Smooth muscle cell (in vitro differentiated cells): Measurements from ENCODE around the gene PLD5. TPM values are rescaled to one million over a fixed set of nuclear protein-coding genes. Genes with fewer than 3 reads are reported as not detected.
"Not testable (repeated sequence)": the region's sequence is repeated elsewhere in the genome, so short reads cannot be mapped to it uniquely, and the experiment has no call there.

Experiments
- DNase-seq: peaks from one replicate; lab custom pipeline; 2025; ENCODE audit not compliant: unreplicated experiment; lab: John Stamatoyannopoulos, UW
- H2AFZ ChIP-seq: fragments of 200-600 bp; sonication (generic); 2 replicates; pipeline ENCODE4 v1.6.0; 2016; ENCODE audit warnings: antibody characterized with exemption, low read depth, mild to moderate bottlenecking
- H3F3A ChIP-seq: fragments of 200-600 bp; sonication (generic); 2 replicates; pipeline ENCODE4 v1.6.0; 2017; ENCODE audit warnings: antibody characterized with exemption, low read depth
- H3K27ac ChIP-seq: fragments of 200-600 bp; sonication (generic); 2 replicates; pipeline ENCODE4 v1.5.1; 2016; ENCODE audit warnings: low read depth, mild to moderate bottlenecking
- H3K27me3 ChIP-seq: fragments of 200-600 bp; sonication (generic); 2 replicates; pipeline ENCODE4 v1.6.1; 2016; ENCODE audit warnings: low read depth, mild to moderate bottlenecking
- H3K36me3 ChIP-seq: fragments of 200-600 bp; sonication (generic); 2 replicates; pipeline ENCODE4 v1.5.1; 2016; ENCODE audit warnings: low read depth
- H3K4me1 ChIP-seq: fragments of 200-600 bp; sonication (generic); 2 replicates; pipeline ENCODE4 v1.5.1; 2016; ENCODE audit warnings: low read depth
- H3K4me2 ChIP-seq: fragments of 200-600 bp; sonication (generic); 2 replicates; pipeline ENCODE4 v1.6.0; 2016; ENCODE audit warnings: mild to moderate bottlenecking
- H3K4me3 ChIP-seq: fragments of 200-600 bp; sonication (generic); 2 replicates; pipeline ENCODE4 v1.5.1; 2016; ENCODE audit warnings: mild to moderate bottlenecking
- H3K79me2 ChIP-seq: fragments of 200-600 bp; sonication (generic); 2 replicates; pipeline ENCODE4 v1.6.0; 2016; ENCODE audit warnings: low read depth, mild to moderate bottlenecking
- H3K9ac ChIP-seq: fragments of 200-600 bp; sonication (generic); 2 replicates; pipeline ENCODE4 v1.6.0; 2016; ENCODE audit warnings: low read depth
- H3K9me3 ChIP-seq: fragments of 200-600 bp; sonication (generic); replicated peaks from 2 replicates; pipeline ENCODE4 v1.5.1; 2016; ENCODE audit warnings: low read depth
- H4K20me1 ChIP-seq: fragments of 200-600 bp; sonication (generic); 2 replicates; pipeline ENCODE4 v1.6.0; 2016; ENCODE audit warnings: low read depth
- WGBS: methylation state at CpG from one replicate; pipeline ENCODE4 v1.1.7; 2016; ENCODE audit warnings: low lambda C conversion rate; 5-methylcytosine and 5-hydroxymethylcytosine counted together
- polyA plus RNA-seq: library from polyadenylated mRNA; unstranded; fragments of >200 nt; fragmentation: Nextera tagmentation; extraction: Ambion mirVana; gene quantifications from 2 replicates; pipeline ENCODE4 v1.2.1, GENCODE V29; 2016
- total RNA-seq: library from RNA; depleted of rRNA; stranded (reverse); fragments of >200 nt; gene quantifications from 2 replicates; pipeline ENCODE4 v1.2.3, GENCODE V29; 2014
- TF ChIP-seq, protein P1 (sequence below): fragments of 200-600 bp; sonication (generic); IDR thresholded peaks from 2 replicates; pipeline ENCODE4 v1.5.1; 2017; ENCODE audit warnings: borderline replicate concordance, mild to moderate bottlenecking, antibody characterized with exemption; ENCODE audit not compliant: insufficient read depth, poor library complexity, severe bottlenecking

Gene PLD5
- total and polyA plus RNA-seq, 2 experiments from 2014 or later = 0.25 to 0.27 TPM

DNA sequence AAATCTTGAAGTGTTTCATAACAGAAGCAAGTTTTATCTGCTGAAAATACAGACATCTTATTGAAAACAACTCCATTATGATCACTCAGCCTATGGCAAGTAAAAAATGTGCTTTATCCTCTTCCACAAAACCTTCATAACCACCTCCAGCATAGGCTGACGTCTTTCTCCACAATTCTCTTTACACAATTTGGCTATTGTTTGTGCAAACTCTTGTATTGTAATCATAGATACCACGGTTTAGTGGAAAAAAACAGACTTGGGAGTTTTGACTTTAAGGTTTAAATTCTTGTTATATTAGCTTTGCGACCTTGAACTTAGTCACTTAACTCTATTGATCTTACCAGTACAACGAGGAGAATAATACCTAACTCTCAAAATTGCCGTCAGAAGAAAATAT lies 126.1 kb downstream of the PLD5 start:
- Histone ChIP-seq H3K27me3 (no peaks in the 10 kb centered on the region), H3F3A (no peaks in the 10 kb centered on the region), H3K9ac (no peak overlapping the region), H2AFZ (no peak overlapping the region), H3K4me1 (no peaks in the 10 kb centered on the region), H3K4me3 (no peak overlapping the region), H3K27ac (no peak overlapping the region), H3K9me3 (no peaks in the 10 kb centered on the region), H3K36me3 (no peaks in the 10 kb centered on the region), H3K4me2 (no peak overlapping the region), H3K79me2 (no peaks in the 10 kb centered on the region), H4K20me1 (no peaks in the 10 kb centered on the region)
- WGBS = 81% methylated on average over 5 of the region's 5 CpGs
- DNase-seq = no peak
- TF ChIP-seq, protein P1, sequence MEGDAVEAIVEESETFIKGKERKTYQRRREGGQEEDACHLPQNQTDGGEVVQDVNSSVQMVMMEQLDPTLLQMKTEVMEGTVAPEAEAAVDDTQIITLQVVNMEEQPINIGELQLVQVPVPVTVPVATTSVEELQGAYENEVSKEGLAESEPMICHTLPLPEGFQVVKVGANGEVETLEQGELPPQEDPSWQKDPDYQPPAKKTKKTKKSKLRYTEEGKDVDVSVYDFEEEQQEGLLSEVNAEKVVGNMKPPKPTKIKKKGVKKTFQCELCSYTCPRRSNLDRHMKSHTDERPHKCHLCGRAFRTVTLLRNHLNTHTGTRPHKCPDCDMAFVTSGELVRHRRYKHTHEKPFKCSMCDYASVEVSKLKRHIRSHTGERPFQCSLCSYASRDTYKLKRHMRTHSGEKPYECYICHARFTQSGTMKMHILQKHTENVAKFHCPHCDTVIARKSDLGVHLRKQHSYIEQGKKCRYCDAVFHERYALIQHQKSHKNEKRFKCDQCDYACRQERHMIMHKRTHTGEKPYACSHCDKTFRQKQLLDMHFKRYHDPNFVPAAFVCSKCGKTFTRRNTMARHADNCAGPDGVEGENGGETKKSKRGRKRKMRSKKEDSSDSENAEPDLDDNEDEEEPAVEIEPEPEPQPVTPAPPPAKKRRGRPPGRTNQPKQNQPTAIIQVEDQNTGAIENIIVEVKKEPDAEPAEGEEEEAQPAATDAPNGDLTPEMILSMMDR = no peak

DNA sequence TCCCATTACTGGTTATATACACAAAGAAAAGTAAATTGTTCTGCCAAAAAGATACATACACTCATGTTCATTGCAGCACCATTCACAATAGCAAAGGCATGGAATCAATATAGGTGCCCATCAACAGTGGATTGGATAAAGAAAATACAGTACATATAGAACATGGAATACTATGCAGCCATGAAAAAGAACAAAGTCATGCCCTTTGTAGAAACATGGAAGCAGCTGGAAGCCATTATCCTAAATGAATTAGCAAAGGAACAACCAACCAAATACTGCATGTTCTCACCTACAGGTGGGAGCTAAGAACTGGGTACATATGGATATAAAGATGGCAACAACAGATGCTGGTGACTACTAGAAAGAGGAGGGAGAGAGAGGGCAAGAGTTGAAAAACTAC lies 132.6 kb downstream of the PLD5 start:
- no peaks in the 10 kb centered on the region for H3K27me3 ChIP-seq
- no peaks in the 10 kb centered on the region for H3F3A ChIP-seq
- no peak overlapping the region for H2AFZ ChIP-seq
- DNase-seq = no peak
- H3K36me3 ChIP-seq = no peaks in the 10 kb centered on the region
- TF ChIP-seq, protein P1 = no peak
- H3K4me3 ChIP-seq = no peak overlapping the region
- H3K79me2 ChIP-seq = no peaks in the 10 kb centered on the region
- no peaks in the 10 kb centered on the region for H4K20me1 ChIP-seq
- H3K9me3 ChIP-seq = no peaks in the 10 kb centered on the region
- H3K4me2 ChIP-seq = no peak overlapping the region
- no peak overlapping the region for H3K27ac ChIP-seq
- H3K4me1 ChIP-seq = no peaks in the 10 kb centered on the region
- no peak overlapping the region for H3K9ac ChIP-seq

DNA sequence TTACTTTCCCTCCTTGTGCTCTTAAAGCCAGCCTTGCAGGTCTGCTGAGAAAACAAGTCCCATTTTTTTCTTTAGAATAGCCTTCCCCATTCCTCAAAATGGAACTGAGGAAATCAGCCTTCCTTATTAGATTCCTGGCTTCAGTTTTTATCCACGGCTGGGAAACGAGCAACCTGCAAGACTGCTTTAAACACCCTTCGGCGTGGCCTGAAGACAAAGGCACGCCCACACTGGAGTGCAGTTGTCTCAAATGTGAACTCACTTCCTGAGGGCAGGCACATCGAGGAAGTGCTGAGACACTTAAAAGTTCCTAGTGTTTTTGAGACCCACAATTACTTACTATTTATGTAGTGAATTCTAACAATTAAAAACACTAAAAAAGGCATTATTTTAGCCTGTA lies 148.4 kb downstream of the PLD5 start:
- not testable (repeated sequence) for H2AFZ ChIP-seq, H3K9ac ChIP-seq, H3K4me3 ChIP-seq, H3F3A ChIP-seq, H3K27me3 ChIP-seq, DNase-seq, H3K9me3 ChIP-seq, H3K36me3 ChIP-seq, H4K20me1 ChIP-seq, H3K4me1 ChIP-seq, H3K27ac ChIP-seq, H3K4me2 ChIP-seq, H3K79me2 ChIP-seq
- 83% methylated on average over 6 of the region's 6 CpGs for WGBS

DNA sequence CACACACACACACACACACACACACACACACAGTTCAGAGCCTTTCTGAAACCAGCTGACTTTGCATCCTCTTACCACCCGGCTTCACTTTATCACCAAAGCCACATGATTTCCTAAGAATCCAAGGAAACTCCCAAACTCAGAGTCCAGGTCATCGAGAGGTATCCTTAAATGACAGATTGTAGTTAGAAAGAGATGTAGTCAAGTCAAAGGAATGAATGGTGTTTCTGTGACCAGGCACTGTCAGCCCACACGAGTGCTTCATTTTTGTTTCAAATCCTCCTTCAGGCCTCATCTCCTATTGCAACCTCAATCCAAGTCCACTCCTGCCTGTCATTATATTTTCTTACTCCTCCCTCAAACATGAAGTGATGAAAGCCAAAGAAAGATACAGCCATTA lies 174.1 kb downstream of the PLD5 start:
- not testable (repeated sequence) for H3F3A ChIP-seq, DNase-seq, H3K4me3 ChIP-seq, H3K79me2 ChIP-seq, H4K20me1 ChIP-seq, H3K36me3 ChIP-seq, H3K9ac ChIP-seq, H3K4me1 ChIP-seq, H3K27me3 ChIP-seq, H3K4me2 ChIP-seq, H3K27ac ChIP-seq, H3K9me3 ChIP-seq, H2AFZ ChIP-seq
- WGBS = 54% methylated on average over 3 of the region's 3 CpGs

DNA sequence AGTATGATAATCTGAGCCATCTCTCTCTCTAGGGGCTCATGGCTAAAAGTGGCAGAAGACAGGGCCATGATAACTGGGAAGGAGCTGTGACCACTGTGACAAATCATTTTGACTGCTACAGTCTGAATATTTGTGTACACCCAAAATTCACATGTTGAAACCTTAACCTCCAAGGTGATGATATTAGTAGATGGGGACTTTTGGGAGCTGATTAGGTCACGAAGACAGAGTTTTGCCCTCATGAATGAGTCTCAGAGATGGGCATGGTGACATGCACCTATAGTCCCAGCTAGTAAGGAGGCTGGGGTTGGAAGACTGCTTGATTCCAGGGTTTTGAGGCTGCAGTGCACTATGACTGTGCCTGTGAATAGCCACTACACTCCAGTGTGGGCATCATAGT lies 174.9 kb downstream of the PLD5 start:
- no peaks in the 10 kb centered on the region for H3K4me1 ChIP-seq
- no peaks in the 10 kb centered on the region for H4K20me1 ChIP-seq
- no peaks in the 10 kb centered on the region for H3K36me3 ChIP-seq
- no peaks in the 10 kb centered on the region for H3K27me3 ChIP-seq
- H3K4me2 ChIP-seq = no peak overlapping the region
- H2AFZ ChIP-seq = no peak overlapping the region
- H3K9ac ChIP-seq = no peak overlapping the region
- no peaks in the 10 kb centered on the region for H3K79me2 ChIP-seq
- no peaks in the 10 kb centered on the region for H3K9me3 ChIP-seq
- no peak for DNase-seq
- TF ChIP-seq, protein P1 = no peak
- H3F3A ChIP-seq = no peaks in the 10 kb centered on the region
- WGBS = 90% methylated on average over 1 of the region's 1 CpG
- no peak overlapping the region for H3K4me3 ChIP-seq
- H3K27ac ChIP-seq = no peak overlapping the region

DNA sequence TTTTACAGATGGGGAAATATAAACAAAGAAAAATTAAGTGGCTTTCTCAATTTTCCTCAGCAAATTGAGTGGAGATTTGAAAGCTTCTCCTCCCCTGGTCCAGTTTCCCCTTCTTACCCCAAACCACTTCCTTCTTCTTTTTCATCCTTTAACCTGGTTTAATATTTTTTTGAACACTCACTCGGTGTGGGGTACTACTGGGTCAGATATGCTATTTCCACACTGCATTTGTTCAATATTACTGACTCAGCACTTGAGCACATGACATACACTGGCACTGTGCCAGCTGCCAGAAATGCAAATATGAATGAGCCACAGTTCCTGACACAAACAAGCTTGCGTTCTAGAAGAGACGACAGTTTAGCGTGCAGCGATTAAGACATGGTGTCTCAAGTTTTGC lies 193.6 kb downstream of the PLD5 start:
- H3K4me1 ChIP-seq, H3F3A ChIP-seq, H2AFZ ChIP-seq, H4K20me1 ChIP-seq, H3K4me3 ChIP-seq, H3K27ac ChIP-seq, H3K9ac ChIP-seq, H3K79me2 ChIP-seq, H3K27me3 ChIP-seq, H3K36me3 ChIP-seq, H3K9me3 ChIP-seq, H3K4me2 ChIP-seq, DNase-seq: not testable (repeated sequence)
- WGBS = 85% methylated on average over 5 of the region's 5 CpGs

DNA sequence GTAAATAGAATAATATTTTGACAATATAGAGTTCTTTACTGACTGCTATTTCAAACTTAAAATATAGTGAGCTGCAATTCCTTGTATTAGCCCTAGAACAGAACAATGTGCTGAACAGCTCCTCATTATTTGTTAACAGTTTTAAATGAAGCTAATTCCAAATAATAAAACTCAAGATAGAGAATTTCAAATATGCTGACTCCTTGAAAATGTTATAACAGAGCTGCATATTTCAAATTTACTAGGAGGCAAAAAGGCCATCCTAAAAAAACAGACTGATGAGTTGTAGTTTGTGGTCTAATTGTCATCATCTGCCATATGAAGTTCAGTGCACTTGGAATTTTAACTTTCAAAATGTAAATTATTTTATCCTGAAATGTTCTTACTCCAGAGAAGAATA lies 197.1 kb downstream of the PLD5 start:
- not testable (repeated sequence) for H3F3A ChIP-seq, H3K4me2 ChIP-seq, DNase-seq, H3K4me3 ChIP-seq, H2AFZ ChIP-seq, H3K4me1 ChIP-seq, H3K27me3 ChIP-seq, H3K27ac ChIP-seq, H3K9ac ChIP-seq, H3K79me2 ChIP-seq, H3K9me3 ChIP-seq, H4K20me1 ChIP-seq, H3K36me3 ChIP-seq
